K562 (cell line): Measurements from ENCODE around the gene LRIT3.

Source experiments
- CTCF ChIP-seq, 3 experiments: IDR thresholded peaks in 2 of 3; conservative IDR thresholded peaks in 1 of 3; 2 replicates each; pipeline ENCODE4 v1.5.1; 2011 to 2012; ENCODE audit warnings: low read length in 3 of 3, mild to moderate bottlenecking in 3 of 3, control low read depth in 2 of 3, improper control_type of control experiment in 1 of 3, inconsistent platforms in 1 of 3, low read depth in 1 of 3, mixed read lengths in 1 of 3, moderate library complexity in 1 of 3; ENCODE audit not compliant: insufficient read depth in 2 of 3
- ETS1 ChIP-seq: conservative IDR thresholded peaks from 2 replicates; pipeline ENCODE4 v1.6.1; 2011; ENCODE audit warnings: low read depth, mild to moderate bottlenecking, low read length; ENCODE audit not compliant: control insufficient read depth
- SMC3 ChIP-seq: conservative IDR thresholded peaks from 2 replicates; pipeline ENCODE4 v1.6.1; 2011; ENCODE audit warnings: low read depth, low read length, improper control_type of control experiment; ENCODE audit not compliant: insufficient read depth

GRCh38 chr4:109809655-109810054 is 38.3 kb upstream of the LRIT3 start:
- no peak for TF ChIP-seq ETS1
- TF ChIP-seq CTCF (IDR thresholded peaks at IDR 0.05 in 2 of 3, conservative IDR thresholded peaks at IDR 0.05 in 1 of 3; ENCODE audit: insufficient read depth in 2 of 3, low read depth in 1 of 3, low read length in 3 of 3): no peak
- TF ChIP-seq SMC3: no peak
